K562 (cell line): ENCODE data around the gene MICAL1. TPM values are rescaled to one million over a fixed set of nuclear protein-coding genes. Genes with fewer than 3 reads are reported as not detected.

ENCODE experiments used
- ATAC-seq: fragments of 200-7000 bp; cut with Tn5 transposase; 3 replicates; pipeline ENCODE4 v1.9.1; 2020; ENCODE audit warnings: moderate library complexity
- BruUV-seq: library from RNA; stranded (reverse); fragments of 400-500 nt; replicated peaks from 2 replicates; lab custom pipeline; 2021; lab: Mats Ljungman, UMichigan
- CTCF ChIA-PET: fragments of 300-600 bp; formaldehyde crosslinking; extraction: SDS; loops from one replicate; lab custom pipeline; 2021; ENCODE audit warnings: low intra/inter-chr PET ratio; lab: Yijun Ruan, JAX
- POLR2A ChIA-PET: fragments of 300-600, 350-650 bp; sonication (Branson Sonifier 250); formaldehyde crosslinking; extraction: SDS; loops from one replicate; lab custom pipeline; 2021; ENCODE audit warnings: antibody characterized with exemption, inconsistent platforms; lab: Yijun Ruan, JAX
- DNase-seq, 4 experiments: peaks; one replicate each; pipeline versions ENCODE4 v3.0.0 to v3.0.0-alpha.2; 2011 to 2018; ENCODE audit warnings: low spot score in 3 of 4, mixed read lengths in 3 of 4; ENCODE audit errors: extremely low read depth in 1 of 4
- FAIRE-seq: peaks from 2 replicates; lab custom pipeline; 2011; peaks lifted over from hg19 to GRCh38; lab: Jason Lieb, UNC
- H2AFZ ChIP-seq: 2 replicates; pipeline ENCODE4 v1.6.0; 2011; ENCODE audit warnings: low read depth, low read length, control low read depth, inconsistent platforms
- H3K27ac ChIP-seq: fragments of 200-600 bp; 3 replicates; pipeline ENCODE4 v1.8.0; 2011; ENCODE audit warnings: low read depth, mild to moderate bottlenecking, control low read depth, inconsistent platforms, low read length, moderate library complexity, mixed read lengths; ENCODE audit errors: extremely low read depth
- H3K27me3 ChIP-seq, 2 experiments: fragments of 300-600 bp in 1 of 2; 2 replicates in 1 of 2; 3 replicates in 1 of 2; pipeline versions ENCODE4 v1.6.0 to v1.8.0; 2011; ENCODE audit warnings: inconsistent platforms in 2 of 2, low read length in 2 of 2, mild to moderate bottlenecking in 1 of 2, mixed read lengths in 1 of 2, moderate library complexity in 1 of 2; ENCODE audit not compliant: control insufficient read depth in 2 of 2, insufficient read depth in 2 of 2
- H3K36me3 ChIP-seq: fragments of 300-600 bp; 3 replicates; pipeline ENCODE4 v1.8.0; 2011; ENCODE audit warnings: mild to moderate bottlenecking, low read length, inconsistent platforms; ENCODE audit not compliant: control insufficient read depth, insufficient read depth
- H3K4me1 ChIP-seq, 2 experiments: fragments of 200-600 bp in 1 of 2; replicated peaks in 1 of 2; 2 replicates in 1 of 2; 3 replicates in 1 of 2; pipeline versions ENCODE4 v1.5.1 to v1.8.0; 2011; ENCODE audit warnings: inconsistent platforms in 2 of 2, low read length in 2 of 2, mild to moderate bottlenecking in 1 of 2, mixed read lengths in 1 of 2, moderate library complexity in 1 of 2; ENCODE audit not compliant: control insufficient read depth in 2 of 2, insufficient read depth in 2 of 2
- H3K4me2 ChIP-seq: 2 replicates; pipeline ENCODE4 v1.6.1; 2011; ENCODE audit warnings: low read length, control low read depth, inconsistent platforms, mixed read lengths; ENCODE audit not compliant: insufficient read depth
- H3K4me3 ChIP-seq: fragments of 200-600 bp; sonication (generic), shearing (Covaris generic); 2 replicates; pipeline ENCODE4 v1.5.1; 2016; ENCODE audit warnings: control low read depth, inconsistent platforms
- H3K79me2 ChIP-seq: fragments of 200-600 bp; 3 replicates; pipeline ENCODE4 v1.8.0; 2011; ENCODE audit warnings: low read length, inconsistent platforms; ENCODE audit not compliant: control insufficient read depth, insufficient read depth
- H3K9ac ChIP-seq, 2 experiments: 2 replicates each; pipeline versions ENCODE4 v1.6.0 to v1.6.1; 2011; ENCODE audit warnings: low read depth in 2 of 2, low read length in 2 of 2, control low read depth in 1 of 2, inconsistent platforms in 1 of 2, mild to moderate bottlenecking in 1 of 2, mixed read lengths in 1 of 2; ENCODE audit not compliant: insufficient read depth in 1 of 2
- H3K9me1 ChIP-seq: one replicate; pipeline ENCODE4 v1.6.0; 2011; ENCODE audit warnings: inconsistent platforms, mild to moderate bottlenecking, low read length, moderate library complexity; ENCODE audit not compliant: control insufficient read depth, insufficient read depth
- H3K9me3 ChIP-seq: replicated peaks from 2 replicates; pipeline ENCODE4 v1.5.1; 2011; ENCODE audit warnings: low read depth, low read length, inconsistent platforms; ENCODE audit not compliant: control insufficient read depth, insufficient read depth
- H4K20me1 ChIP-seq: replicated peaks from 2 replicates; pipeline ENCODE4 v1.6.1; 2011; ENCODE audit warnings: low read length, inconsistent platforms, mixed read lengths; ENCODE audit not compliant: control insufficient read depth, insufficient read depth
- C11orf30 ChIP-seq: fragments of 450-650 bp; IDR thresholded peaks from 2 replicates; pipeline ENCODE4 v1.6.1; 2016; ENCODE audit warnings: low read depth, mild to moderate bottlenecking
- ETV1 ChIP-seq: fragments of 450-650 bp; conservative IDR thresholded peaks from 2 replicates; pipeline ENCODE4 v1.6.1; 2016; ENCODE audit warnings: missing genetic modification characterization, control low read depth, low read depth, missing compliant biosample characterization
- MAFF ChIP-seq: IDR thresholded peaks from 2 replicates; pipeline ENCODE4 v1.6.1; 2012; ENCODE audit warnings: low read length, improper control_type of control experiment
- MAFG ChIP-seq: fragments of 450-650 bp; conservative IDR thresholded peaks from 2 replicates; pipeline ENCODE4 v1.6.1; 2016; ENCODE audit warnings: missing genetic modification characterization, missing compliant biosample characterization
- MAFK ChIP-seq: IDR thresholded peaks from 2 replicates; pipeline ENCODE4 v1.6.1; 2011; ENCODE audit warnings: low read length, improper control_type of control experiment
- SAFB2 ChIP-seq: fragments of 200-400 bp; formaldehyde crosslinking; IDR thresholded peaks from 2 replicates; pipeline ENCODE4 v1.6.1; 2018; ENCODE audit warnings: borderline replicate concordance, low read length, low read depth, moderate library complexity; ENCODE audit not compliant: severe bottlenecking
- ZNF316 ChIP-seq: fragments of 450-650 bp; IDR thresholded peaks from 2 replicates; pipeline ENCODE4 v1.6.1; 2016
- ZNF507 ChIP-seq: conservative IDR thresholded peaks from 2 replicates; pipeline ENCODE4 v1.6.1; 2017; ENCODE audit warnings: missing genetic modification characterization, missing compliant biosample characterization
- WGBS: fragments of 100-300 bp; shearing (Covaris generic); methylation state at CpG from one replicate; pipeline ENCODE4 v1.1.6; 2016; ENCODE audit warnings: low coverage, mixed read lengths; ENCODE audit not compliant: insufficient coverage; ENCODE audit errors: missing lambda C conversion rate; 5-methylcytosine and 5-hydroxymethylcytosine counted together
- in situ Hi-C: fragments of 300-500 bp; cut with MboI; formaldehyde crosslinking; loops from 4 replicates; pipeline ENCODE4 v1.15.0; 2018; ENCODE audit warnings: inconsistent platforms, mixed read lengths
- intact Hi-C: fragments of 100-400 bp; cut with micrococcal nuclease; formaldehyde crosslinking; loops from 2 replicates; pipeline ENCODE4 v1.14.2; 2022
- polyA plus RNA-seq, 8 experiments: library from polyadenylated mRNA; depleted of rRNA in 4 of 8; stranded (reverse) in 5 of 8; unstranded in 3 of 8; fragments of >200 nt; fragmentation: Nextera tagmentation in 2 of 8; fragmentation: Illumina TruSeq in 1 of 8; extraction: Ambion mirVana in 2 of 8; extraction: Trizol in 1 of 8; gene quantifications; 2 replicates each; pipeline versions ENCODE4 v1.2.1 to v1.2.3, GENCODE V29; 2011 to 2014; ENCODE audit warnings: inconsistent platforms in 1 of 8, missing spikeins in 1 of 8
- total RNA-seq, 7 experiments: library from RNA; depleted of rRNA in 6 of 7; stranded (reverse); fragments of >200 nt in 6 of 7; fragmentation: Illumina TruSeq in 2 of 7; extraction: Trizol in 2 of 7; gene quantifications; 2 replicates each; pipeline versions ENCODE4 v1.2.1 to v1.2.3, GENCODE V29; 2011 to 2021; ENCODE audit warnings: low replicate concordance in 1 of 7
- TF ChIP-seq, protein P1 (sequence below), 3 experiments: fragments of 200-800 bp in 1 of 3; sonication (Bioruptor generic) in 1 of 3; sonication (generic) in 1 of 3; formaldehyde crosslinking in 1 of 3; IDR thresholded peaks; 2 replicates each; pipeline versions ENCODE4 v1.6.1 to v1.8.0; 2016 to 2022; ENCODE audit warnings: mild to moderate bottlenecking in 2 of 3, missing compliant biosample characterization in 2 of 3, missing genetic modification characterization in 2 of 3, missing genetic modification reagents in 1 of 3

MICAL1 gene
- total and polyA plus RNA-seq, 9 of the 15 experiments (the other 6 are each of a cell fraction or from before 2014, with no cell fraction given): 0.07 to 15.2 (median 7.0) TPM

GRCh38 chr6:109421184-109421583, 34.4 kb downstream of the MICAL1 start:
- BruUV-seq: no TSS peak
- in situ Hi-C loops: no loop called here

GRCh38 chr6:109420751-109421150, 34.8 kb downstream of the MICAL1 start:
- FAIRE-seq: no peak
- Histone ChIP-seq H3K9me3 (no peaks in the 10 kb centered on the region), H3K27me3 (no peaks in the 10 kb centered on the region)
- peak; percentile 66 for ATAC-seq
- in situ Hi-C loops: no loop called here
- WGBS: 8% methylated on average over 1 of the region's 1 CpG
- POLR2A ChIA-PET: interaction anchor here (0.5 to 1.6 kb wide), 3 partner anchors 16 to 244 kb away, joined by 3 read pairs; no protein-coding TSS in a partner anchor
- no peak for TF ChIP-seq ZNF507 (tag)
- TF ChIP-seq, protein P1, sequence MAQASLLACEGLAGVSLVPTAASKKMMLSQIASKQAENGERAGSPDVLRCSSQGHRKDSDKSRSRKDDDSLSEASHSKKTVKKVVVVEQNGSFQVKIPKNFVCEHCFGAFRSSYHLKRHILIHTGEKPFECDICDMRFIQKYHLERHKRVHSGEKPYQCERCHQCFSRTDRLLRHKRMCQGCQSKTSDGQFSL (CRISPR knock-in tag; IDR thresholded peaks at IDR 0.05): 0 out of 2 replicates have a peak, but pooled peaks have one; percentile 53
- TF ChIP-seq, protein P1 (tag; IDR thresholded peaks at IDR 0.05): no peak
- TF ChIP-seq, all 486 proteins: peak for 1
- Histone ChIP-seq H3K79me2 (no peaks in the 10 kb centered on the region), H3K4me3 (no peak overlapping the region), H3K9ac (no peak overlapping the region), H3K36me3 (no peaks in the 10 kb centered on the region), H4K20me1 (no peaks in the 10 kb centered on the region), H3K4me1 (peaks cover 4 to 5% of the 10 kb centered on the region in 2 experiments; a peak in 3 of 5 replicates), H3K9me1 (no peaks in the 10 kb centered on the region), H3K4me2 (no peak overlapping the region), H2AFZ (no peak overlapping the region), H3K27ac (no peak overlapping the region)
- no TSS peak for BruUV-seq
- DNase-seq: no peak
- CTCF ChIA-PET: no interaction called here
- intact Hi-C loops: no loop called here

More at GRCh38 chr6:109421184-109421583, 34.4 kb downstream of the MICAL1 start:
- H3K9ac ChIP-seq: no peak overlapping the region
- POLR2A ChIA-PET: interaction anchor here (0.5 to 1.6 kb wide), 2 partner anchors 15 to 244 kb away, joined by 3 read pairs; no protein-coding TSS in a partner anchor
- no peak overlapping the region for H3K4me3 ChIP-seq
- no peaks in the 10 kb centered on the region for H3K9me1 ChIP-seq
- H3K36me3 ChIP-seq: no peaks in the 10 kb centered on the region
- no peaks in the 10 kb centered on the region for H3K79me2 ChIP-seq
- H3K4me2 ChIP-seq: no peak overlapping the region
- intact Hi-C loops: no loop called here
- peaks cover 4 to 5% of the 10 kb centered on the region in 2 experiments; a peak in 3 of 5 replicates for H3K4me1 ChIP-seq
- no peak for FAIRE-seq
- 7% methylated on average over 1 of the region's 1 CpG for WGBS
- H4K20me1 ChIP-seq: no peaks in the 10 kb centered on the region
- no peak for ATAC-seq
- no peaks in the 10 kb centered on the region for H3K27me3 ChIP-seq
- H2AFZ ChIP-seq: no peak overlapping the region
- no peak overlapping the region for H3K27ac ChIP-seq
- no peak for TF ChIP-seq SAFB2
- TF ChIP-seq C11orf30: peak; percentile 35; the same call in 1 of the 2 replicates
- TF ChIP-seq MAFG (tag): peak; percentile 37
- no peak for TF ChIP-seq ETV1
- peak; percentile 33; the same call in 1 of the 2 replicates for TF ChIP-seq MAFF
- peak; percentile 61 for TF ChIP-seq ZNF316
- peak; percentile 12; the same call in 1 of the 2 replicates for TF ChIP-seq MAFK
- DNase-seq: no peak
- H3K9me3 ChIP-seq: no peaks in the 10 kb centered on the region
- CTCF ChIA-PET: no interaction called here
